HK-2 (cell line): ENCODE data around the gene MRPL12.
"Not testable (repeated sequence)": the region's sequence is repeated elsewhere in the genome, so short reads cannot be mapped to it uniquely, and the experiment has no call there.

Experiments used
- DNase-seq: peaks from one replicate; pipeline ENCODE4 v3.0.0-alpha.2; 2018; ENCODE audit not compliant: unreplicated experiment

Gene MRPL12

GRCh38 chr17:81716674-81716996, 13.5 kb downstream of the MRPL12 start:
- DNase-seq = no peak

GRCh38 chr17:81717049-81717765, 14.0 kb downstream of the MRPL12 start:
- no peak for DNase-seq

GRCh38 chr17:81717766-81718089, 14.6 kb downstream of the MRPL12 start:
- DNase-seq = no peak

GRCh38 chr17:81719410-81720266, 16.5 kb downstream of the MRPL12 start:
- no peak for DNase-seq

GRCh38 chr17:81720267-81721071, 17.3 kb downstream of the MRPL12 start:
- DNase-seq = no peak

- DNase-seq = peak; percentile 77
These were observed 19.3 kb downstream of the MRPL12 start for GRCh38 chr17:81722184-81723120.

- DNase-seq = no peak
These were observed 20.6 kb downstream of the MRPL12 start for GRCh38 chr17:81723651-81724209.

- no peak for DNase-seq
These were observed 22.3 kb downstream of the MRPL12 start for GRCh38 chr17:81725439-81725838.

- DNase-seq = no peak
These were observed 22.8 kb downstream of the MRPL12 start for GRCh38 chr17:81726004-81726403.

GRCh38 chr17:81727324-81728031, 24.3 kb downstream of the MRPL12 start:
- no peak for DNase-seq

GRCh38 chr17:81733507-81734404, 30.6 kb downstream of the MRPL12 start:
- DNase-seq = peak; percentile 85

- no peak for DNase-seq
These were observed 31.5 kb downstream of the MRPL12 start for GRCh38 chr17:81734405-81735263.

- DNase-seq = peak; percentile 68
These were observed 32.3 kb downstream of the MRPL12 start for GRCh38 chr17:81735264-81736102.

GRCh38 chr17:81737947-81738800, 35.0 kb downstream of the MRPL12 start:
- DNase-seq = no peak

- no peak for DNase-seq
These were observed 35.7 kb downstream of the MRPL12 start for GRCh38 chr17:81738801-81739393.

GRCh38 chr17:81739593-81739992, 36.4 kb downstream of the MRPL12 start:
- DNase-seq = not testable (repeated sequence)
